ENCODE data around the gene CYS1. TPM values are rescaled to one million over a fixed set of nuclear protein-coding genes. Genes with fewer than 3 reads are reported as not detected.
A peak's percentile ranks its signal among the peaks of the same experiment; 100 is the strongest.
"Not testable (repeated sequence)": the region's sequence is repeated elsewhere in the genome, so short reads cannot be mapped to it uniquely, and the experiment has no call there.

The CYS1 gene
- total RNA-seq, 3 donors from 2014 or later: 1.3 to 2.4 (median 1.6) TPM

- intact Hi-C loops (cut with DNase I; ENCODE audit: low total_unique reads): no loop called here
- no peaks in the 10 kb centered on the region for H3K36me3 ChIP-seq
Measured at GRCh38 chr2:10094271-10094814, 14.1 kb upstream of the CYS1 start.

GRCh38 chr2:10091889-10092244 is 11.7 kb upstream of the CYS1 start:
- intact Hi-C loops (cut with DNase I; ENCODE audit: low total_unique reads): not testable (repeated sequence)

More at GRCh38 chr2:10094271-10094814, 14.1 kb upstream of the CYS1 start:
- H3K4me3 ChIP-seq: no peak overlapping the region
- TF ChIP-seq POLR2AphosphoS5 (IDR thresholded peaks at IDR 0.05) (no peak), POLR2A (IDR thresholded peaks at IDR 0.05) (no peak), CTCF (IDR thresholded peaks at IDR 0.05) (no peak)
- no peak for DNase-seq (ENCODE audit: low spot score in 2 of 2)
- H3K9me3 ChIP-seq: no peaks in the 10 kb centered on the region
- peaks cover 0 to 10% of the 10 kb centered on the region in 2 donors for H3K27me3 ChIP-seq
- no peak overlapping the region for H3K27ac ChIP-seq
- H3K4me1 ChIP-seq: no peaks in the 10 kb centered on the region

GRCh38 chr2:10091182-10091888 is 11.1 kb upstream of the CYS1 start:
- H3K27ac ChIP-seq: no peak overlapping the region
- TF ChIP-seq POLR2A (IDR thresholded peaks at IDR 0.05): no peak
- no peak for TF ChIP-seq CTCF (IDR thresholded peaks at IDR 0.05)
- TF ChIP-seq POLR2AphosphoS5 (IDR thresholded peaks at IDR 0.05): no peak
- DNase-seq (ENCODE audit: low spot score in 2 of 2): no peak
- H3K36me3 ChIP-seq: no peaks in the 10 kb centered on the region
- H3K4me1 ChIP-seq: no peaks in the 10 kb centered on the region
- H3K27me3 ChIP-seq: peaks cover 0 to 10% of the 10 kb centered on the region in 2 donors
- intact Hi-C loops (cut with DNase I; ENCODE audit: low total_unique reads): no loop called here
- H3K9me3 ChIP-seq: no peaks in the 10 kb centered on the region
- H3K4me3 ChIP-seq: peak overlapping the region in 2 of 3 donors; percentile 23 to 53

More at GRCh38 chr2:10091889-10092244, 11.7 kb upstream of the CYS1 start:
- peaks cover 0 to 10% of the 10 kb centered on the region in 2 donors for H3K27me3 ChIP-seq
- not testable (repeated sequence) for H3K4me3 ChIP-seq; H3K4me1 ChIP-seq; H3K27ac ChIP-seq; H3K9me3 ChIP-seq; H3K36me3 ChIP-seq; DNase-seq (ENCODE audit: low spot score in 2 of 2)

GRCh38 chr2:10089565-10090190 is 9.5 kb upstream of the CYS1 start:
- Histone ChIP-seq H3K36me3 (no peaks in the 10 kb centered on the region), H3K4me3 (no peak overlapping the region), H3K9me3 (no peaks in the 10 kb centered on the region), H3K27ac (no peak overlapping the region), H3K27me3 (peaks cover 0 to 10% of the 10 kb centered on the region in 2 donors), H3K4me1 (no peaks in the 10 kb centered on the region)
- DNase-seq (ENCODE audit: low spot score in 2 of 2): no peak
- TF ChIP-seq CTCF (IDR thresholded peaks at IDR 0.05) (no peak), POLR2A (IDR thresholded peaks at IDR 0.05) (no peak), POLR2AphosphoS5 (IDR thresholded peaks at IDR 0.05) (no peak)
- intact Hi-C loops (cut with DNase I; ENCODE audit: low total_unique reads): no loop called here

- TF ChIP-seq POLR2AphosphoS5 (IDR thresholded peaks at IDR 0.05): no peak
- no peak for TF ChIP-seq CTCF (IDR thresholded peaks at IDR 0.05)
- TF ChIP-seq POLR2A (IDR thresholded peaks at IDR 0.05): no peak
- Histone ChIP-seq H3K4me3 (no peak overlapping the region), H3K36me3 (no peaks in the 10 kb centered on the region), H3K27me3 (peaks cover 0 to 3% of the 10 kb centered on the region in 2 donors), H3K4me1 (no peaks in the 10 kb centered on the region), H3K27ac (no peak overlapping the region), H3K9me3 (no peaks in the 10 kb centered on the region)
- no peak for DNase-seq (ENCODE audit: low spot score in 2 of 2)
- intact Hi-C loops (cut with DNase I; ENCODE audit: low total_unique reads): no loop called here
Measured at GRCh38 chr2:10087360-10087759, 7.1 kb upstream of the CYS1 start.

Measured in breast epithelium (tissue), 4 donors.